ENCODE measurements around the gene SAP25. TPM values are rescaled to one million over a fixed set of nuclear protein-coding genes. Genes with fewer than 3 reads are reported as not detected.
"Not testable (repeated sequence)": the region's sequence is repeated elsewhere in the genome, so short reads cannot be mapped to it uniquely, and the experiment has no call there.

SAP25 gene
- total RNA-seq, 4 donors from 2014 or later = 0.96 to 52.4 (median 2.7) TPM; not detected in 1

DNA sequence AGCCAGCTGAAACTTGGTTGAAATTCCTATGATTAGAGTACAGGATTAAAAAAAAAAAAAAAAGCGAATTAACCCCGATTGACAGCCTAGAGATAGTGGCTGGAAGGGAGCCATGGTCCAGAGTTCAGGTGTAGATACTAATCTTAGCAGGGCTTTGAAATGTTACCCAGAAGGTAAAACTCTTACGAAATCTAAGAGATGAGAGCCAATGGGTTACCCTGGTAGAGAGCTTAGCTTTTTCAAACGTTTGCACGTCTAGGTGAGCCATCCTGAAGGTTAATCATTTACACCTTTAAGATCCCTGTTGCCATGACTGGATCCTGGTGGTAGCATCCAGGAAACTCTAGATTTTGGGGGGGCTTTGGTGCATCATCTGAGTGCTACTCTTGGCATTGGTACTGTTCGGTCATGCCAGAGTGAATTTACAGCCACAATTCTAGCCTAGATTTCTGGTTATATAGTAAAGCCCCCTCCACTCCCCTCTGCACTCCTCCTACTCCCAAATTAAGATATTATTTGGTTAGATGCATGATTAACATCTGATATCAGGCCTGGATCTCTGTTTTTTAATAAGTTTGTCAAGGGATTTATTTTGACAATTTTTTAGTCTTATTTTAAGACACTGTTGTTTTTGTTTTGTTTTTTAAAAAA, 33.5 kb downstream of the SAP25 start:
- 26 to 40% methylated on average over 2 to 6 of the region's 6 CpGs for WGBS, 2 donors (ENCODE audit: low coverage in 1 of 2)
- Histone ChIP-seq H3K4me1 (peaks cover 20 to 63% (median 55%) of the 10 kb centered on the region in 4 donors), H3K27ac (peak overlapping the region; percentile 76 to 93 (median 89)), H3K36me3 (no peaks in the 10 kb centered on the region), H3K27me3 (no peaks in the 10 kb centered on the region), H3K9me3 (no peaks in the 10 kb centered on the region), H3K4me3 (peak overlapping the region; percentile 58 to 93 (median 72))
- peak; percentile 77 for DNase-seq
- TF ChIP-seq POLR2AphosphoS5 (IDR thresholded peaks at IDR 0.05) (peak in 2 of 3 donors; percentile 14 to 39), EP300 (IDR thresholded peaks at IDR 0.05; ENCODE audit: low read depth) (no peak)
- TF ChIP-seq, protein P1, sequence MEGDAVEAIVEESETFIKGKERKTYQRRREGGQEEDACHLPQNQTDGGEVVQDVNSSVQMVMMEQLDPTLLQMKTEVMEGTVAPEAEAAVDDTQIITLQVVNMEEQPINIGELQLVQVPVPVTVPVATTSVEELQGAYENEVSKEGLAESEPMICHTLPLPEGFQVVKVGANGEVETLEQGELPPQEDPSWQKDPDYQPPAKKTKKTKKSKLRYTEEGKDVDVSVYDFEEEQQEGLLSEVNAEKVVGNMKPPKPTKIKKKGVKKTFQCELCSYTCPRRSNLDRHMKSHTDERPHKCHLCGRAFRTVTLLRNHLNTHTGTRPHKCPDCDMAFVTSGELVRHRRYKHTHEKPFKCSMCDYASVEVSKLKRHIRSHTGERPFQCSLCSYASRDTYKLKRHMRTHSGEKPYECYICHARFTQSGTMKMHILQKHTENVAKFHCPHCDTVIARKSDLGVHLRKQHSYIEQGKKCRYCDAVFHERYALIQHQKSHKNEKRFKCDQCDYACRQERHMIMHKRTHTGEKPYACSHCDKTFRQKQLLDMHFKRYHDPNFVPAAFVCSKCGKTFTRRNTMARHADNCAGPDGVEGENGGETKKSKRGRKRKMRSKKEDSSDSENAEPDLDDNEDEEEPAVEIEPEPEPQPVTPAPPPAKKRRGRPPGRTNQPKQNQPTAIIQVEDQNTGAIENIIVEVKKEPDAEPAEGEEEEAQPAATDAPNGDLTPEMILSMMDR (IDR thresholded peaks at IDR 0.05) = no peak
- intact Hi-C loops (cut with DNase I; ENCODE audit: low total_unique reads) (no loop called here), in situ Hi-C loops (cut with MboI; ENCODE audit: low pct_ligation_motif_present in 1 of 4, low pct_unique_long_range_greater_than_20kb in 1 of 4, low sequenced_read_pairs in 3 of 4) (no loop called here)

GRCh38 chr7:100539436-100540006, 34.2 kb downstream of the SAP25 start:
- Histone ChIP-seq H3K27me3 (no peaks in the 10 kb centered on the region), H3K4me1 (peaks cover 14 to 56% (median 49%) of the 10 kb centered on the region in 4 donors), H3K4me3 (peak overlapping the region; percentile 58 to 93 (median 72)), H3K27ac (peak overlapping the region; percentile 76 to 93 (median 89)), H3K9me3 (no peaks in the 10 kb centered on the region), H3K36me3 (no peaks in the 10 kb centered on the region)
- WGBS, 2 donors (ENCODE audit: low coverage in 1 of 2) = 0 to 10% methylated on average over 2 to 29 of the region's 44 CpGs
- no peak for DNase-seq
- in situ Hi-C loops (cut with MboI; ENCODE audit: low pct_ligation_motif_present in 1 of 4, low pct_unique_long_range_greater_than_20kb in 1 of 4, low sequenced_read_pairs in 3 of 4) = no loop called here
- intact Hi-C loops (cut with DNase I; ENCODE audit: low total_unique reads) = loop anchor here (5.0 kb wide), 1 partner anchor 698 kb away; the partner anchor contains the start of gene CLDN15
- TF ChIP-seq POLR2A (IDR thresholded peaks at IDR 0.05) = no peak
- TF ChIP-seq, protein P1 (IDR thresholded peaks at IDR 0.05) = no peak
- no peak for TF ChIP-seq EP300 (IDR thresholded peaks at IDR 0.05; ENCODE audit: low read depth)
- no peak for TF ChIP-seq POLR2AphosphoS5 (IDR thresholded peaks at IDR 0.05)

GRCh38 chr7:100538654-100539435, 34.9 kb downstream of the SAP25 start, which contains the start of gene AGFG2:
AGFG2 (plus strand) TSS chr7:100539203; CDS start chr7:100539347, 144 bp downstream.
- intact Hi-C loops (cut with DNase I; ENCODE audit: low total_unique reads) (loop anchor here (5.0 kb wide), 1 partner anchor 698 kb away; the partner anchor contains the start of gene CLDN15), in situ Hi-C loops (cut with MboI; ENCODE audit: low pct_ligation_motif_present in 1 of 4, low pct_unique_long_range_greater_than_20kb in 1 of 4, low sequenced_read_pairs in 3 of 4) (no loop called here)
- WGBS, 2 donors (ENCODE audit: low coverage in 1 of 2) = 0% methylated on average over 7 to 59 of the region's 60 CpGs
- Histone ChIP-seq H3K9me3 (no peaks in the 10 kb centered on the region), H3K27ac (peak within 1 kb of the TSS; percentile 76 to 93 (median 89)), H3K4me3 (peak within 1 kb of the TSS; percentile 58 to 93 (median 72)), H3K4me1 (peaks cover 10 to 51% (median 42%) of the 10 kb centered on the region in 4 donors), H3K27me3 (no peaks in the 10 kb centered on the region), H3K36me3 (no peaks in the 10 kb centered on the region)
- DNase-seq = peak; percentile 100
- TF ChIP-seq POLR2A (IDR thresholded peaks at IDR 0.05) (peak; percentile 96), POLR2AphosphoS5 (IDR thresholded peaks at IDR 0.05) (peak; percentile 95 to 97 (median 96))
- TF ChIP-seq, protein P1 (IDR thresholded peaks at IDR 0.05) = no peak

DNA sequence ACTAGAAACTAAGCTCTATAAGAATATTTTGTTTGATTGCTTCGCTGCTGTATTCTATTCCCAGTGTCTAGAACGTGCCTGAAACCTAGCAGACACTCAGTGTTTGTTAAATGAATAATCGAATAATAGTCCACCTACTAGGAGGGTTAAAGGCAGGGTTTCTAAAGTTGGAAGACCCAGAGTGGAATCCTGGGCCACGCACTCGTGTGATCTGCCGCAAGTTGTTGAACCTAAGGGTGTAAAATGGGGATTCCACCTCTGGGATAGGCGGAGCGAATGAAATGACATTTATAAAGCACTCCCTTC, 35.4 kb downstream of the SAP25 start:
- in situ Hi-C loops (cut with MboI; ENCODE audit: low pct_ligation_motif_present in 1 of 4, low pct_unique_long_range_greater_than_20kb in 1 of 4, low sequenced_read_pairs in 3 of 4) (no loop called here), intact Hi-C loops (cut with DNase I; ENCODE audit: low total_unique reads) (loop anchor here (5.0 kb wide), 1 partner anchor 699 kb away; the partner anchor contains the start of gene CLDN15)
- Histone ChIP-seq H3K9me3 (no peaks in the 10 kb centered on the region), H3K4me1 (peaks cover 10 to 51% (median 38%) of the 10 kb centered on the region in 4 donors), H3K4me3 (peak overlapping the region in 2 of 4 donors; percentile 21 to 29), H3K27ac (peak overlapping the region; percentile 54 to 84 (median 67)), H3K36me3 (no peaks in the 10 kb centered on the region), H3K27me3 (no peaks in the 10 kb centered on the region)
- 1 to 3% methylated on average over 7 to 8 of the region's 8 CpGs for WGBS, 2 donors (ENCODE audit: low coverage in 1 of 2)
- TF ChIP-seq, protein P1 (IDR thresholded peaks at IDR 0.05) = no peak
- TF ChIP-seq POLR2AphosphoS5 (IDR thresholded peaks at IDR 0.05) = no peak
- no peak for TF ChIP-seq POLR2A (IDR thresholded peaks at IDR 0.05)
- TF ChIP-seq EP300 (IDR thresholded peaks at IDR 0.05; ENCODE audit: low read depth) = no peak
- DNase-seq = no peak

- WGBS, 2 donors (ENCODE audit: low coverage in 1 of 2) = 70% methylated on average over 2 of the region's 2 CpGs; no CpG with 5 or more reads in 1 of the 2 donors
- H3K36me3 ChIP-seq; H3K27me3 ChIP-seq; H3K27ac ChIP-seq; in situ Hi-C loops (cut with MboI; ENCODE audit: low pct_ligation_motif_present in 1 of 4, low pct_unique_long_range_greater_than_20kb in 1 of 4, low sequenced_read_pairs in 3 of 4); H3K4me3 ChIP-seq; H3K9me3 ChIP-seq; DNase-seq: not testable (repeated sequence)
- intact Hi-C loops (cut with DNase I; ENCODE audit: low total_unique reads) = loop anchor here (5.0 kb wide), 1 partner anchor 701 kb away; the partner anchor contains the start of gene CLDN15
- H3K4me1 ChIP-seq = peaks cover 10 to 46% (median 25%) of the 10 kb centered on the region in 4 donors
These were observed 37.0 kb downstream of the SAP25 start for GRCh38 chr7:100536695-100537094.

GRCh38 chr7:100535982-100536381, 37.7 kb downstream of the SAP25 start:
- intact Hi-C loops (cut with DNase I; ENCODE audit: low total_unique reads) = loop anchor here (5.0 kb wide), 1 partner anchor 701 kb away; the partner anchor contains the start of gene CLDN15
- H3K27me3 ChIP-seq; in situ Hi-C loops (cut with MboI; ENCODE audit: low pct_ligation_motif_present in 1 of 4, low pct_unique_long_range_greater_than_20kb in 1 of 4, low sequenced_read_pairs in 3 of 4): not testable (repeated sequence)

More at GRCh38 chr7:100535982-100536381, 37.7 kb downstream of the SAP25 start:
- not testable (repeated sequence) for H3K36me3 ChIP-seq, H3K9me3 ChIP-seq, H3K4me3 ChIP-seq, H3K27ac ChIP-seq, DNase-seq
- peaks cover 10 to 39% (median 21%) of the 10 kb centered on the region in 4 donors for H3K4me1 ChIP-seq
- 96 to 100% methylated on average over 2 to 9 of the region's 9 CpGs for WGBS, 2 donors (ENCODE audit: low coverage in 1 of 2)

Measured in transverse colon (tissue), 4 donors.